Type B pancreatic cell (in vitro differentiated cells): ENCODE results near the gene PDXK. TPM values are rescaled to one million over a fixed set of nuclear protein-coding genes. Genes with fewer than 3 reads are reported as not detected.

Source experiments
- DNase-seq: peaks from one replicate; pipeline ENCODE4 v3.0.0; 2021; ENCODE audit warnings: mixed read lengths; ENCODE audit not compliant: unreplicated experiment; ENCODE audit errors: extremely low spot score
- H3K27ac Mint-ChIP-seq: 2 replicates; pipeline ENCODE4 v1.8.0; 2021; ENCODE audit warnings: mild to moderate bottlenecking, mixed read lengths
- H3K27me3 Mint-ChIP-seq: 2 replicates; pipeline ENCODE4 v1.8.0; 2021; ENCODE audit warnings: mixed read lengths
- H3K36me3 Mint-ChIP-seq: 2 replicates; pipeline ENCODE4 v1.8.0; 2021; ENCODE audit warnings: mixed read lengths
- H3K4me1 Mint-ChIP-seq: one replicate; pipeline ENCODE4 v1.8.0; 2021; ENCODE audit warnings: mixed read lengths; ENCODE audit not compliant: unreplicated experiment
- H3K4me3 Mint-ChIP-seq: 2 replicates; pipeline ENCODE4 v1.8.0; 2021; ENCODE audit warnings: mild to moderate bottlenecking, mixed read lengths
- H3K9me3 Mint-ChIP-seq: 2 replicates; pipeline ENCODE4 v1.8.0; 2021; ENCODE audit warnings: mixed read lengths
- total RNA-seq: library from RNA; stranded (reverse); gene quantifications from 2 replicates; pipeline ENCODE4 v1.2.1, GENCODE V29; 2021; ENCODE audit warnings: low replicate concordance
- TF ChIP-seq, protein P1 (sequence below): fragments of 200-600 bp; sonication (generic); conservative IDR thresholded peaks from 2 replicates; pipeline ENCODE4 v1.5.0; 2021; ENCODE audit warnings: antibody characterized with exemption, mild to moderate bottlenecking

Gene PDXK
- total RNA-seq, 1 donor from 2014 or later = 94.4 TPM

DNA sequence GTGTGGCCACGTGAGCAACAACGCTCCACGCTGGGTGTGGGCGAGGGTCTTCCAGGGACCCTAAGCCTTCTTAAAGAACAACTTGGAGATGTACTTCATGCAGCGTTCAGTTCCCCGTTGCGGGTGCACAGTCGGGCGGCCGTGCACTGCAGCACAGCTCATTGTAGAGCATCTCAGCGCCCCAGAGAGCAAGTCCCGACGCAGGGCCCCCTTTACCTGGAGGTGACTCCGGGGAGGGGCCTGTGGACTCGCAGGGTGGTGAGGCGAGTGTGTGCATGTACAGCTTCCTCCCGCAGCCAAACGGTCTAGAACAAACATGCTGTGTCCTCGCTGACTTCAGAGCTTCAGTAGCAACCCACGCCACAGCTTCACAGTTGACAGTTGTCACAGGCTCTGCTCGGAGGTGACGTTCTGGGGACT lies 89.9 kb downstream of the PDXK start:
- DNase-seq = no peak
- no peaks in the 10 kb centered on the region for H3K36me3 Mint-ChIP-seq
- no peaks in the 10 kb centered on the region for H3K9me3 Mint-ChIP-seq
- H3K27ac Mint-ChIP-seq = no peak overlapping the region
- TF ChIP-seq, protein P1, sequence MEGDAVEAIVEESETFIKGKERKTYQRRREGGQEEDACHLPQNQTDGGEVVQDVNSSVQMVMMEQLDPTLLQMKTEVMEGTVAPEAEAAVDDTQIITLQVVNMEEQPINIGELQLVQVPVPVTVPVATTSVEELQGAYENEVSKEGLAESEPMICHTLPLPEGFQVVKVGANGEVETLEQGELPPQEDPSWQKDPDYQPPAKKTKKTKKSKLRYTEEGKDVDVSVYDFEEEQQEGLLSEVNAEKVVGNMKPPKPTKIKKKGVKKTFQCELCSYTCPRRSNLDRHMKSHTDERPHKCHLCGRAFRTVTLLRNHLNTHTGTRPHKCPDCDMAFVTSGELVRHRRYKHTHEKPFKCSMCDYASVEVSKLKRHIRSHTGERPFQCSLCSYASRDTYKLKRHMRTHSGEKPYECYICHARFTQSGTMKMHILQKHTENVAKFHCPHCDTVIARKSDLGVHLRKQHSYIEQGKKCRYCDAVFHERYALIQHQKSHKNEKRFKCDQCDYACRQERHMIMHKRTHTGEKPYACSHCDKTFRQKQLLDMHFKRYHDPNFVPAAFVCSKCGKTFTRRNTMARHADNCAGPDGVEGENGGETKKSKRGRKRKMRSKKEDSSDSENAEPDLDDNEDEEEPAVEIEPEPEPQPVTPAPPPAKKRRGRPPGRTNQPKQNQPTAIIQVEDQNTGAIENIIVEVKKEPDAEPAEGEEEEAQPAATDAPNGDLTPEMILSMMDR = no peak
- no peaks in the 10 kb centered on the region for H3K27me3 Mint-ChIP-seq
- H3K4me1 Mint-ChIP-seq = peaks cover 3% of the 10 kb centered on the region
- H3K4me3 Mint-ChIP-seq = no peak overlapping the region

DNA sequence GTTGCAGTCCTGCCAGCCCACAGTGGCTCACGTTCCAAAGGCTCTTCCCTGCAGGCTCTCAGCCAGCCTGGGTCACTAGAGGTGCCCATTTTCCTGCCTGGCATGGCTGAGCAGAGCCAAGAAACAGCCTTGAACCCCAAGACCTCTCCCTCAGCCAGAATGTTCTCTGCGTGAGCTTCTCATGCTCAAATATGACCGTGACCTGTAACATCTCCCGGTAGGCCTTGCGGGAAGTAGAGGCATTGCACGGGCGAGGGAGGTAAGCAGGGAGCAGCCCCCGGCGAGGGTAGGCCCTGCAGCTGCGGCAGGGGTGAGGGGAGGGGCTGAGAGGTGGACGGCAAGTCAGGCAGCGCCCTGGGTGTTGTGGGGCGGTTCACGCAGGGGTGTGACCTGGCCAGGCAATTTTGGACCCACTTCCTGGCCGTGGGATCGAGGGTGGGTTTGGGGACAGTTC lies 90.4 kb downstream of the PDXK start:
- H3K4me1 Mint-ChIP-seq = peaks cover 3% of the 10 kb centered on the region
- no peak overlapping the region for H3K27ac Mint-ChIP-seq
- TF ChIP-seq, protein P1 = no peak

DNA sequence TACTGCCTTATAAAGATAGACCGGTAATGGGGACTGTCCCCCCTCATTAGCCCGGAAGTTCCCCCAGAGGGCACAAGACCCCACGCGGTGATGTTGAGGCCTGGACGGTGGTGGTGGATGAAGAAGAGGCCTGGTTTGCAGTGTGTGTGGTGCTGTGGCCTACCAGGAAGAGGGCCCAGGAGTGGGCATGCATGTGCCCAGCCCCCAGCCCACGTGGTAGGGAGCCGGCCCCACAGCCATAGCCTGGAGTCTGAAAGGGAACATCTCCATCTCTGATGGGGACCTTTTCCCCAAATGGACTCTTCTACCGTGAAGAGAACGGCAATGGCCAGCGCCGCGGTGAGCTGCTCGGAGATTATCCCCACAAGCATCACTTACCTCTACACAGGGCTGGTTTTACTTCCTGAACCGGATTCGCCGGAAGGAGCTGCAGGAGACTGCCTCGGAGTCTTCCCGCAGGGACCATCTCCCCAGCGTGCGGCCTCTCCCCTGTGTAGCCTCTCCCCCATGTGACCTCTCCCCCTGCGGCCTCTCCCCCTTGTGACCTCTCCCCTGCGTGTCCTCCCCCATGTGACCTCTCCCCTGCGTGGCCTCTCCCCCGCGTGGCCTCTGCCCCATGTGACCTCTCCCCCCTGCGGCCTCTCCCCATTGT lies 91.0 kb downstream of the PDXK start:
- no peaks in the 10 kb centered on the region for H3K9me3 Mint-ChIP-seq
- no peak overlapping the region for H3K27ac Mint-ChIP-seq
- no peak overlapping the region for H3K4me3 Mint-ChIP-seq
- peaks cover 8% of the 10 kb centered on the region for H3K4me1 Mint-ChIP-seq
- H3K27me3 Mint-ChIP-seq = no peaks in the 10 kb centered on the region
- TF ChIP-seq, protein P1 = no peak
- no peak for DNase-seq
- H3K36me3 Mint-ChIP-seq = no peaks in the 10 kb centered on the region

More for the DNA sequence above, 90.4 kb downstream of the PDXK start:
- H3K9me3 Mint-ChIP-seq = no peaks in the 10 kb centered on the region
- no peaks in the 10 kb centered on the region for H3K27me3 Mint-ChIP-seq
- no peaks in the 10 kb centered on the region for H3K36me3 Mint-ChIP-seq
- DNase-seq = no peak
- no peak overlapping the region for H3K4me3 Mint-ChIP-seq

DNA sequence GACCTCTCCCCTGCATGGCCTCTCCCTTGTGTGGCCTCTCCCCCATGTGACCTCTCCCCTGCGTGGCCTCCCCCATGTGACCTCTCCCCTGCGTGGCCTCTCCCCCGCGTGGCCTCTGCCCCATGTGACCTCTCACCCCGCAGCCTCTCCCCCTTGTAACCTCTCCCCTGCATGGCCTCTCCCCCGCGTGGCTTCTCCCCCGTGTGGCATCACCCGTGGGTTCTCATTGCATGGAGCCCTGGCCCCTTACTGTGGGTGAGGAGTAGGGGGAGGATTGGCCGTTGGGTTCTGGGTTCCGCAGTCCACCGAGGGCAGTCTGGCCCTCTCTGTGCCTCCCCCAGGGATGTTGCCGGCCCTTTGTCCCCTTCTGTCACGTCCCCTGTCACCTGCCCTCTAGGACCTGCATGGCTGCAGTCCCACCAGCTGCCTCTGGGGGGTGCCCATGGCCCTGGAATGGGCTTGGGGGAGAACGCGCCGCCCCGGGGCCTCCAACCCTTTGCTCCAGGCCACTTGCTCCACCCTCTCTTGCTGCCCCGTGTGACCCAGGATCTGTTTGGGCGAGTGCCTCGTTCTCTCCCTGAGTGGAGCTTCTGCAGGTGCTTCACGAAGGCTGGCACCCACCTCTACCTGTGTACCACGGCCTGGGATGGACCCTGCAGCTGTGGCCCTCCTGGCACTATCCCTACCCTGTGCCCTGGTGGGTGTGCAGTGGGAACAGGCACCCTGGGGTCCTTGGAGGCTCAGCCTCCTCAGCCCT lies 91.8 kb downstream of the PDXK start:
- H3K36me3 Mint-ChIP-seq = no peaks in the 10 kb centered on the region
- H3K4me3 Mint-ChIP-seq = no peak overlapping the region
- H3K27me3 Mint-ChIP-seq = no peaks in the 10 kb centered on the region
- DNase-seq = peak; percentile 93
- H3K4me1 Mint-ChIP-seq = peaks cover 8% of the 10 kb centered on the region
- TF ChIP-seq, protein P1 = peak; percentile 91
- H3K9me3 Mint-ChIP-seq = no peaks in the 10 kb centered on the region
- H3K27ac Mint-ChIP-seq = no peak overlapping the region

DNA sequence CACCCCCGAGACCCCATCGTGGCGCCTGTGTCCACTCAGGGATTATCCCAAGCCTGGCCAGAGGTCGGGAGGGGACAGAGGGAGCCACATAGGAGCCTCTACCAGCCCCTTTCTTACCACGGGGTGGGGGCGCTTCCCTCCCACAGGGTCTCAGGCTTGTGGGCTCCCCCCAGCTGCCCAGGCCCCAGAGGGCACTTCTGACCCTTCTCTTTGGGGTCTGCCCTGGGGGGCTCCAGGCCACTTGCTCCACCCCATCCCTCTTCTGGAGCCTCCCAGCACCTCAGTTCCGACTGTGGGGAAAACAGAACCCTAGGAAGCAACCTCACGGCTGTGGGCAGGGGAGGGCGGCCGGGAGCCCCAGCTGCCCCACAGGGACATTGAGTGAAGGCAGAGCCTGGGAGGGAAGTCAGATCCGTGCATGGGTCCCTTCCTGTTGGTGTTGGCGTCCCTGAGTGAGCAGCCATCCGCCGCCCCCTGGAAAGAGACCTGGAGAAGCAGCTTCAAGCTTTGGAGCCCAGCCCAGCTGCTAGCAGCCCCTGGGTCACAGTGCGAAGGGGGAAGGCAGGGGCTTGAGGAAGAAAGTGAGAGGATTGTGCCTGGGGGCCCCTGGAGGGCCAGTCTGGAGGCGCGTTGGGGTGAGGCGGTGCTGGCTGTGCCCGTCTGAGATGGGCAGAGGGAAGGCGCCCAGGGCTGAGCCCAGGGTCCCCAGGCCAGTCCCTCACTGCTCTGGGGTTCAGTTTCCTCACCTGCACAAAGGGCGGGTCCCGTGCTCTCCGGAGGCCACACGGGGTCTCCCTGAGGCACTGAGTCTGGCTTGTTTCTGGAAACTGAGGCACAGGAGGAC lies 92.6 kb downstream of the PDXK start:
- TF ChIP-seq, protein P1 = no peak
- H3K9me3 Mint-ChIP-seq = no peaks in the 10 kb centered on the region
- H3K27ac Mint-ChIP-seq = no peak overlapping the region
- no peaks in the 10 kb centered on the region for H3K36me3 Mint-ChIP-seq
- no peak for DNase-seq
- no peaks in the 10 kb centered on the region for H3K27me3 Mint-ChIP-seq
- H3K4me1 Mint-ChIP-seq = peaks cover 8% of the 10 kb centered on the region
- H3K4me3 Mint-ChIP-seq = no peak overlapping the region

Other genes with a start within 250 kb of the PDXK start
- 1.1 and 1.3 TPM in 2 replicates for gene HSF2BP, start 59.6 kb upstream of the PDXK start, total RNA-seq
- gene RRP1B, start 59.6 kb upstream of the PDXK start, total RNA-seq = 27.7 and 43.3 TPM in 2 replicates
- 45.4 and 78.2 TPM in 2 replicates for gene CSTB, start 57.2 kb downstream of the PDXK start, total RNA-seq
- gene RRP1, start 70.4 kb downstream of the PDXK start, total RNA-seq = 29.5 and 43.6 TPM in 2 replicates
- 57.6 and 59.2 TPM in 2 replicates for gene AGPAT3, start 146.1 kb downstream of the PDXK start, total RNA-seq